Activated CD4-positive, alpha-beta memory T cell treated with anti-CD3 and anti-CD28 coated beads, Interleukin-2, amount 10 ng/mL, durations not matched to agents 7 days and 5 days (primary cell): Measurements from ENCODE around the gene SLC35A2. TPM values are rescaled to one million over a fixed set of nuclear protein-coding genes. Genes with fewer than 3 reads are reported as not detected.

Experiments
- CTCF ChIA-PET: fragments of 350-600 bp; sonication (Branson Sonifier 250); formaldehyde crosslinking; loops from one replicate; lab custom pipeline; 2021; ENCODE audit warnings: antibody characterized with exemption, inconsistent platforms; lab: Charles Lee
- POLR2A ChIA-PET: fragments of 350-600 bp; sonication (Branson Sonifier 250); formaldehyde crosslinking; loops from one replicate; lab custom pipeline; 2021; ENCODE audit warnings: antibody characterized with exemption; lab: Charles Lee
- DNase-seq: peaks from one replicate; pipeline ENCODE4 v3.0.0-alpha.2; 2020
- H3K27ac Mint-ChIP-seq: one replicate; pipeline ENCODE4 v1.8.0; 2021; ENCODE audit warnings: mild to moderate bottlenecking, mixed read lengths
- H3K27me3 Mint-ChIP-seq: one replicate; pipeline ENCODE4 v1.8.0; 2021; ENCODE audit warnings: mixed read lengths
- H3K36me3 Mint-ChIP-seq: one replicate; pipeline ENCODE4 v1.8.0; 2021; ENCODE audit warnings: low read depth, mixed read lengths
- H3K4me1 Mint-ChIP-seq: one replicate; pipeline ENCODE4 v1.8.0; 2021; ENCODE audit warnings: mixed read lengths
- H3K4me3 Mint-ChIP-seq: one replicate; pipeline ENCODE4 v1.8.0; 2021; ENCODE audit warnings: mild to moderate bottlenecking, mixed read lengths
- H3K9me3 Mint-ChIP-seq: one replicate; pipeline ENCODE4 v1.8.0; 2021; ENCODE audit warnings: mixed read lengths
- total RNA-seq, 2 experiments: library from RNA; stranded (reverse); gene quantifications; one replicate each; pipeline ENCODE4 v1.2.3, GENCODE V29; 2021

The SLC35A2 gene
- total RNA-seq, 2 experiments from 2014 or later = 17.9 to 18.3 TPM

- POLR2A ChIA-PET = interaction anchor here (0.9 to 12.8 kb wide), 15 partner anchors 10 to 419 kb away, joined by 3 to 415 read pairs (median 6); partner anchors contain the start of genes GRIPAP1, OTUD5, PIM2 and PQBP1
- H3K36me3 Mint-ChIP-seq = peaks cover 50% of the 10 kb centered on the region
These were observed 28.2 kb upstream of the SLC35A2 start for GRCh38 chrX:48939524-48940228.

GRCh38 chrX:48938721-48939425 lies 27.4 kb upstream of the SLC35A2 start:
- CTCF ChIA-PET = interaction anchor here (0.8 to 2.4 kb wide), 2 partner anchors 23 to 227 kb away, joined by 4 to 10 read pairs; no protein-coding TSS in a partner anchor
- POLR2A ChIA-PET = interaction anchor here (0.8 to 12.8 kb wide), 16 partner anchors 11 to 418 kb away, joined by 3 to 415 read pairs (median 6); partner anchors contain the start of genes GRIPAP1, OTUD5, PIM2 and PQBP1
- peaks cover 94% of the 10 kb centered on the region for H3K4me1 Mint-ChIP-seq

More at GRCh38 chrX:48939524-48940228, 28.2 kb upstream of the SLC35A2 start:
- peak overlapping the region; percentile 99 for H3K27ac Mint-ChIP-seq
- peaks cover 93% of the 10 kb centered on the region for H3K4me1 Mint-ChIP-seq
- H3K9me3 Mint-ChIP-seq = no peaks in the 10 kb centered on the region
- peak; percentile 37 for DNase-seq
- peak overlapping the region; percentile 70 for H3K4me3 Mint-ChIP-seq
- CTCF ChIA-PET = interaction anchor here (0.6 to 2.4 kb wide), 6 partner anchors 12 to 28 kb away, joined by 3 to 10 read pairs (median 4); partner anchors contain the start of gene SLC35A2
- H3K27me3 Mint-ChIP-seq = no peaks in the 10 kb centered on the region

GRCh38 chrX:48937054-48937907 lies 25.8 kb upstream of the SLC35A2 start:
- peak overlapping the region; percentile 70 for H3K4me3 Mint-ChIP-seq
- H3K27ac Mint-ChIP-seq = peak overlapping the region; percentile 99
- DNase-seq = peak; percentile 93
- POLR2A ChIA-PET = interaction anchor here (0.8 to 12.8 kb wide), 16 partner anchors 9 to 336 kb away, joined by 3 to 415 read pairs (median 6); partner anchors contain the start of genes HDAC6, OTUD5, PIM2 and PQBP1
- peaks cover 87% of the 10 kb centered on the region for H3K4me1 Mint-ChIP-seq
- CTCF ChIA-PET = interaction anchor here (0.7 to 2.5 kb wide), 15 partner anchors 9 to 289 kb away, joined by 3 to 14 read pairs (median 5); partner anchors contain the start of genes HDAC6, PQBP1, SLC35A2 and TIMM17B
- no peaks in the 10 kb centered on the region for H3K27me3 Mint-ChIP-seq
- H3K9me3 Mint-ChIP-seq = no peaks in the 10 kb centered on the region
- peaks cover 52% of the 10 kb centered on the region for H3K36me3 Mint-ChIP-seq

More at GRCh38 chrX:48938721-48939425, 27.4 kb upstream of the SLC35A2 start:
- no peaks in the 10 kb centered on the region for H3K27me3 Mint-ChIP-seq
- peak overlapping the region; percentile 70 for H3K4me3 Mint-ChIP-seq
- H3K36me3 Mint-ChIP-seq = peaks cover 57% of the 10 kb centered on the region
- no peaks in the 10 kb centered on the region for H3K9me3 Mint-ChIP-seq
- H3K27ac Mint-ChIP-seq = peak overlapping the region; percentile 99
- peak; percentile 77 for DNase-seq

- CTCF ChIA-PET = interaction anchor here (0.6 to 2.5 kb wide), 14 partner anchors 9 to 1518 kb away, joined by 3 to 14 read pairs (median 6); partner anchors contain the start of genes PQBP1, SLC35A2 and TIMM17B
These were observed 25.1 kb upstream of the SLC35A2 start for GRCh38 chrX:48936429-48937053.

GRCh38 chrX:48935301-48935670 lies 23.8 kb upstream of the SLC35A2 start:
- no peak overlapping the region for H3K4me3 Mint-ChIP-seq
- ChIA-PET POLR2A (interaction anchor here (0.9 to 11.9 kb wide), 3 partner anchors 10 to 19 kb away, joined by 3 to 415 read pairs (median 4); partner anchors contain the start of genes PIM2 and SLC35A2), CTCF (interaction anchor here (1.0 kb wide), 1 partner anchor 11 kb away, joined by 3 read pairs; no protein-coding TSS in a partner anchor)
- H3K4me1 Mint-ChIP-seq = peaks cover 73% of the 10 kb centered on the region
- DNase-seq = no peak
- no peaks in the 10 kb centered on the region for H3K27me3 Mint-ChIP-seq
- peak overlapping the region; percentile 74 for H3K27ac Mint-ChIP-seq
- no peaks in the 10 kb centered on the region for H3K9me3 Mint-ChIP-seq
- H3K36me3 Mint-ChIP-seq = peaks cover 49% of the 10 kb centered on the region

More at GRCh38 chrX:48936429-48937053, 25.1 kb upstream of the SLC35A2 start:
- peak overlapping the region; percentile 99 for H3K27ac Mint-ChIP-seq
- H3K36me3 Mint-ChIP-seq = peaks cover 48% of the 10 kb centered on the region
- no peak for DNase-seq
- no peaks in the 10 kb centered on the region for H3K27me3 Mint-ChIP-seq
- POLR2A ChIA-PET = interaction anchor here (0.8 to 12.8 kb wide), 10 partner anchors 11 to 337 kb away, joined by 3 to 415 read pairs (median 6); partner anchors contain the start of genes HDAC6, OTUD5, PIM2 and PQBP1
- no peaks in the 10 kb centered on the region for H3K9me3 Mint-ChIP-seq
- peak overlapping the region; percentile 70 for H3K4me3 Mint-ChIP-seq
- H3K4me1 Mint-ChIP-seq = peaks cover 80% of the 10 kb centered on the region

- Mint-ChIP-seq H3K4me1 (peaks cover 69% of the 10 kb centered on the region), H3K9me3 (no peaks in the 10 kb centered on the region), H3K27ac (peak overlapping the region; percentile 74), H3K27me3 (no peaks in the 10 kb centered on the region), H3K4me3 (peak overlapping the region; percentile 43), H3K36me3 (peaks cover 52% of the 10 kb centered on the region)
- DNase-seq = peak; percentile 41
- POLR2A ChIA-PET = interaction anchor here (0.9 to 2.7 kb wide), 3 partner anchors 9 to 15 kb away, joined by 3 to 9 read pairs (median 4); no protein-coding TSS in a partner anchor
- CTCF ChIA-PET = interaction anchor here (1.0 kb wide), 1 partner anchor 12 kb away, joined by 3 read pairs; no protein-coding TSS in a partner anchor
These were observed 23.3 kb upstream of the SLC35A2 start for GRCh38 chrX:48934581-48935300.

- Mint-ChIP-seq H3K4me1 (peaks cover 60% of the 10 kb centered on the region), H3K9me3 (no peaks in the 10 kb centered on the region), H3K36me3 (peaks cover 52% of the 10 kb centered on the region), H3K27me3 (no peaks in the 10 kb centered on the region), H3K4me3 (no peak overlapping the region), H3K27ac (peak overlapping the region; percentile 74)
- DNase-seq = no peak
- ChIA-PET POLR2A (interaction anchor here (1.5 to 2.7 kb wide), 3 partner anchors 8 to 14 kb away, joined by 3 to 9 read pairs (median 3); no protein-coding TSS in a partner anchor), CTCF (no interaction called here)
These were observed 22.3 kb upstream of the SLC35A2 start for GRCh38 chrX:48933757-48934156.

- Mint-ChIP-seq H3K27me3 (no peaks in the 10 kb centered on the region), H3K4me1 (peaks cover 33% of the 10 kb centered on the region), H3K36me3 (peaks cover 43% of the 10 kb centered on the region), H3K4me3 (no peak overlapping the region), H3K27ac (no peak overlapping the region), H3K9me3 (no peaks in the 10 kb centered on the region)
- no peak for DNase-seq
- ChIA-PET POLR2A (interaction anchor here (1.1 to 1.6 kb wide), 4 partner anchors 8 to 25 kb away, joined by 3 to 7 read pairs (median 4); no protein-coding TSS in a partner anchor), CTCF (interaction anchor here (0.9 to 2.5 kb wide), 2 partner anchors 9 to 12 kb away, joined by 3 to 7 read pairs; no protein-coding TSS in a partner anchor)
These were observed 16.4 kb upstream of the SLC35A2 start for GRCh38 chrX:48927736-48928382.

GRCh38 chrX:48927123-48927522 lies 15.7 kb upstream of the SLC35A2 start:
- Mint-ChIP-seq H3K36me3 (peaks cover 44% of the 10 kb centered on the region), H3K4me1 (peaks cover 36% of the 10 kb centered on the region), H3K27ac (no peak overlapping the region), H3K9me3 (no peaks in the 10 kb centered on the region), H3K4me3 (no peak overlapping the region), H3K27me3 (no peaks in the 10 kb centered on the region)
- ChIA-PET CTCF (interaction anchor here (0.9 to 2.5 kb wide), 2 partner anchors 10 to 13 kb away, joined by 3 to 7 read pairs; no protein-coding TSS in a partner anchor), POLR2A (interaction anchor here (1.1 to 1.6 kb wide), 4 partner anchors 8 to 26 kb away, joined by 3 to 7 read pairs (median 4); no protein-coding TSS in a partner anchor)
- DNase-seq = no peak

GRCh38 chrX:48924270-48924669 lies 12.8 kb upstream of the SLC35A2 start:
- no peak overlapping the region for H3K4me3 Mint-ChIP-seq
- ChIA-PET POLR2A (interaction anchor here (0.9 to 1.7 kb wide), 4 partner anchors 8 to 16 kb away, joined by 3 to 7 read pairs (median 4); no protein-coding TSS in a partner anchor), CTCF (no interaction called here)
- DNase-seq = no peak
- H3K27me3 Mint-ChIP-seq = no peaks in the 10 kb centered on the region
- H3K9me3 Mint-ChIP-seq = no peaks in the 10 kb centered on the region
- H3K27ac Mint-ChIP-seq = peak overlapping the region; percentile 77
- peaks cover 55% of the 10 kb centered on the region for H3K4me1 Mint-ChIP-seq
- H3K36me3 Mint-ChIP-seq = peaks cover 52% of the 10 kb centered on the region
